Immature natural killer cell (primary cell): ENCODE results near the gene MALAT1. TPM values are rescaled to one million over a fixed set of nuclear protein-coding genes. Genes with fewer than 3 reads are reported as not detected.

Source experiments
- DNase-seq, 3 donors: peaks; one replicate each; pipeline ENCODE4 v3.0.0; 2022; ENCODE audit warnings: mixed read lengths in 1 of 3
- H3K27ac Mint-ChIP-seq, 6 donors: one replicate each; pipeline ENCODE4 v1.8.0; 2020; ENCODE audit warnings: mixed read lengths in 6 of 6, mild to moderate bottlenecking in 5 of 6, inconsistent platforms in 4 of 6, moderate library complexity in 3 of 6
- H3K27me3 Mint-ChIP-seq, 3 donors: one replicate each; pipeline ENCODE4 v1.8.0; 2020 to 2021; ENCODE audit warnings: low read depth in 3 of 3, mild to moderate bottlenecking in 3 of 3, mixed read lengths in 3 of 3, moderate library complexity in 3 of 3, inconsistent platforms in 1 of 3
- H3K36me3 Mint-ChIP-seq, 3 donors: one replicate each; pipeline ENCODE4 v1.8.0; 2020; ENCODE audit warnings: mixed read lengths in 3 of 3, inconsistent platforms in 2 of 3, mild to moderate bottlenecking in 2 of 3
- H3K4me1 Mint-ChIP-seq, 2 donors: one replicate each; pipeline ENCODE4 v1.8.0; 2020; ENCODE audit warnings: inconsistent platforms in 2 of 2, mild to moderate bottlenecking in 2 of 2, mixed read lengths in 2 of 2, moderate library complexity in 1 of 2
- H3K4me3 Mint-ChIP-seq, 5 donors: one replicate each; pipeline ENCODE4 v1.8.0; 2020; ENCODE audit warnings: mild to moderate bottlenecking in 5 of 5, mixed read lengths in 5 of 5, inconsistent platforms in 3 of 5, moderate library complexity in 3 of 5
- H3K9me3 Mint-ChIP-seq, 6 donors: one replicate each; pipeline ENCODE4 v1.8.0; 2020; ENCODE audit warnings: mild to moderate bottlenecking in 6 of 6, mixed read lengths in 6 of 6, inconsistent platforms in 4 of 6, moderate library complexity in 3 of 6
- polyA plus RNA-seq, 3 donors: library from polyadenylated mRNA; unstranded; fragments of 300-500 nt; fragmentation: Illumina TruSeq; gene quantifications; one replicate each; pipeline ENCODE4 v1.2.3, GENCODE V29; 2021

MALAT1 gene
- polyA plus RNA-seq, 3 donors from 2014 or later: 1,459 to 3,517 (median 2,451) TPM

DNA sequence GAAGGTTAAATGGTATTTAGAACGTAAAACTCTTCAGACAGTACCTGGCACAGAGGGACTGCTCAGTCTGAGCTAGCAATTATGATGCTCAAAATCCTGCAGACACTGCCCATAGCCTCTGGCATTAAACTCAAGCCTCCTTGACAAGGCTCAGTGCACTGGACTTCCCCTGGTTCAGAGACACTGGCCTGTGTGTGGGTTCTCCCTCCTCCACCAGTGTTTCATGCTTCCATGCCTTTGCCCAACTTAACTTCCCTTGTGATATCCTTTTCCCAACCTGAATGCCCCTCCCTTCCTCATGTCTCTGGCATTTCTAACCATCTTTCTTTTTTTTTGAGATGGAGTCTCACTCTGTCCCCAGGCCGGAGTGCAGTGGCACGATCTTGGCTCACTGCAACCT lies 50.3 kb downstream of the MALAT1 start:
- peak overlapping the region in 1 of 5 donors; percentile 44 for H3K4me3 Mint-ChIP-seq
- H3K27me3 Mint-ChIP-seq: peaks cover 3 to 6% (median 4%) of the 10 kb centered on the region in 3 donors
- no peak for DNase-seq
- H3K9me3 Mint-ChIP-seq: peaks cover 0 to 2% (median 0%) of the 10 kb centered on the region in 6 donors
- peaks cover 9 to 17% (median 16%) of the 10 kb centered on the region in 3 donors for H3K36me3 Mint-ChIP-seq
- peak overlapping the region in 3 of 6 donors; percentile 6 to 78 (median 65) for H3K27ac Mint-ChIP-seq
- H3K4me1 Mint-ChIP-seq: peaks cover 38 to 44% of the 10 kb centered on the region in 2 donors

GRCh38 chr11:65551572-65552387 lies 52.9 kb downstream of the MALAT1 start:
- Mint-ChIP-seq H3K36me3 (peaks cover 9 to 17% (median 16%) of the 10 kb centered on the region in 3 donors), H3K4me1 (peaks cover 54 to 56% of the 10 kb centered on the region in 2 donors), H3K9me3 (peaks cover 0 to 2% (median 0%) of the 10 kb centered on the region in 6 donors), H3K27ac (peak overlapping the region in 3 of 6 donors; percentile 54 to 71 (median 67)), H3K4me3 (peak overlapping the region in 1 of 5 donors; percentile 9), H3K27me3 (peaks cover 3 to 5% (median 4%) of the 10 kb centered on the region in 3 donors)
- peak; percentile 49 to 59 (median 53) for DNase-seq

- DNase-seq: no peak
- Mint-ChIP-seq H3K9me3 (peaks cover 0 to 2% (median 0%) of the 10 kb centered on the region in 6 donors), H3K27me3 (peaks cover 2 to 4% (median 4%) of the 10 kb centered on the region in 3 donors), H3K4me1 (peaks cover 57 to 61% of the 10 kb centered on the region in 2 donors), H3K4me3 (peak overlapping the region in 1 of 5 donors; percentile 9), H3K27ac (peak overlapping the region; percentile 9 to 79 (median 60)), H3K36me3 (peaks cover 9 to 17% (median 16%) of the 10 kb centered on the region in 3 donors)
These were observed 53.6 kb downstream of the MALAT1 start for GRCh38 chr11:65552388-65552951.

DNA sequence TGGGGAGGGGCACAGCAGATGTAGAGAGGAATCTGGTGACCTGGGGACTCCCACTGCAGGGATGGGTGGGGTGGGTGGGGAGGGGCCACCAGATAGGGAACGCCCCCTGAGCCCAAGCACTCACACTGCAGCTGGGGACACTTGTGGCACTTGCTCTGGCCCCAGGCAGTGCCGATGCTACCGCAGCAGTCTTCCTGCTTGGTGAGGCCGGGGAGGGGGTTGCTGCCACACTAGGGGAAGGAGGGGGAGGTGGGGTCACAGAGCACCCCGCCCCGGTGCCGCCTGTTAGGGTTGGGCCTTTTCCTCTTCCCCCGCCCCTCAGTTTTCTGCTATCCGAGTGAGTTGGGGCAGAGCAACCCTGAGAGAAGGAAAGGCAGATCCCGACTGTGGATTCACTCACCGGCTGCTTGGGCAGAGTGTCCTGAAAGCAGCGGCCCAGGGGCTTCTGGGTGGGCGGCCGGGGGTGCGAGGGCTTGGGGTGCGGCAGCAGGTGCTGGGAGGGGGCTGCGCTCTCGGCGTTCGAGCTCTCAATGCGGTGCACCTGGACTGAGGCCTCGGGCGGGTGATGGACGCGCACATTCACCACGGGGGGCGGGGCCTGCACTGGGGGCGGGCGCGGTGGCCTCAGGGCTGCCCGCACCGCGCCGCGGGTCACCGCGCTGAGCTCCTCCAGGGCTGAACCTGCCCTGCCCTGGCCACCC lies 54.6 kb downstream of the MALAT1 start:
- Mint-ChIP-seq H3K27ac (peak overlapping the region in 3 of 6 donors; percentile 45 to 68 (median 56)), H3K9me3 (peaks cover 0 to 2% (median 0%) of the 10 kb centered on the region in 6 donors), H3K4me3 (peak overlapping the region; percentile 4 to 56 (median 52)), H3K36me3 (peaks cover 9 to 17% (median 16%) of the 10 kb centered on the region in 3 donors), H3K4me1 (peaks cover 51 to 53% of the 10 kb centered on the region in 2 donors), H3K27me3 (peaks cover 2 to 4% (median 4%) of the 10 kb centered on the region in 3 donors)
- peak; percentile 53 to 70 (median 62) for DNase-seq

- Mint-ChIP-seq H3K4me1 (peaks cover 51 to 53% of the 10 kb centered on the region in 2 donors), H3K9me3 (peaks cover 0 to under 1% (median 0%) of the 10 kb centered on the region in 6 donors), H3K27me3 (peaks cover 2 to 4% (median 4%) of the 10 kb centered on the region in 3 donors), H3K36me3 (peaks cover 9 to 14% (median 13%) of the 10 kb centered on the region in 3 donors), H3K4me3 (peak overlapping the region; percentile 59 to 75 (median 67)), H3K27ac (peak overlapping the region; percentile 82 to 91 (median 86))
- no peak for DNase-seq
These were observed 55.4 kb downstream of the MALAT1 start for GRCh38 chr11:65554057-65554818.

- Mint-ChIP-seq H3K27ac (peak overlapping the region; percentile 82 to 91 (median 86)), H3K4me3 (peak overlapping the region in 4 of 5 donors; percentile 62 to 75 (median 68)), H3K27me3 (peaks cover 2 to 4% (median 4%) of the 10 kb centered on the region in 3 donors), H3K4me1 (peaks cover 50 to 56% of the 10 kb centered on the region in 2 donors), H3K9me3 (no peaks in the 10 kb centered on the region), H3K36me3 (peaks cover 8 to 12% (median 9%) of the 10 kb centered on the region in 3 donors)
- no peak for DNase-seq
These were observed 56.1 kb downstream of the MALAT1 start for GRCh38 chr11:65554842-65555430.

DNA sequence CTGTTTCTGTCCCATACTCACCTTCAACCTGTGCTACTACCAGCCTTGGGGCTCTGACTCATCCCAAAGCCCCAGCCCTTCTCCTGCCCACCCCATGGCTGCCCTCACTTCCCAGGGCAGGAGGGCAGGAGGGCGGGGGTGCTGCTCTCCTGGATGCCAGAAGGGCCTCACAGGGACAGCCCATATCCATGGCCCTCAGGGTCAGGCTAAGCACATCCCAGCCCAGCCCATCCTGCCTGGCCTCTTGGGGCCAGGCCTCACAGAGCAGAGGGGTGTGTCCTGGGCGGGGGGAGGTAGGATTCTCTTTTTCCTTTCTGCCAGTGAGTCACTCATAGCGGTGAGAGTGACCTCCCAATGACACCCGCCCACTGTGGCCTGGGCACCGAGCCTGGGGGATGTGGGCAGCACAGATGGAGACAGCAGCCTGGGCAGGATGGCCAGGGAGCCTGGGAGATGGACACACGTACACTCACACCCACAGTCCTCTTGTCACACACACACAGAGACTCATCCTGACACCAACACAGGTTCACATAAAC lies 56.9 kb downstream of the MALAT1 start:
- Mint-ChIP-seq H3K4me3 (peak overlapping the region; percentile 80 to 87 (median 85)), H3K27ac (peak overlapping the region; percentile 82 to 96 (median 92)), H3K9me3 (no peaks in the 10 kb centered on the region), H3K36me3 (peaks cover 8 to 12% (median 9%) of the 10 kb centered on the region in 3 donors), H3K27me3 (peaks cover 2 to 4% (median 4%) of the 10 kb centered on the region in 3 donors), H3K4me1 (peaks cover 50 to 56% of the 10 kb centered on the region in 2 donors)
- DNase-seq: no peak

Other genes with a start within 250 kb of the MALAT1 start
- 10 to 100 TPM; 10.1 to 11.8 (median 11.8) TPM for gene POLA2, start 237.1 kb upstream of the MALAT1 start, polyA plus RNA-seq
- gene CDC42EP2, start 184.2 kb upstream of the MALAT1 start, polyA plus RNA-seq: not detected
- 10 to 100 TPM; 44.9 to 63.5 (median 53.9) TPM for gene DPF2, start 165.2 kb upstream of the MALAT1 start, polyA plus RNA-seq
- 1 to 10 TPM in 1 of 3 donors, under 1 TPM in 2; 0.90 to 1.2 (median 0.90) TPM for gene TIGD3, start 144.3 kb upstream of the MALAT1 start, polyA plus RNA-seq
- 10 to 100 TPM in 2 of 3 donors, 1 to 10 TPM in 1; 4.5 to 16.0 (median 10.3) TPM for gene SLC25A45, start 116.4 kb upstream of the MALAT1 start, polyA plus RNA-seq
- 10 to 100 TPM; 62.8 to 73.5 (median 63.4) TPM for gene FRMD8, start 112.4 kb upstream of the MALAT1 start, polyA plus RNA-seq
- gene NEAT1, start 76.2 kb upstream of the MALAT1 start, polyA plus RNA-seq: 1 to 10 TPM in 2 of 3 donors, under 1 TPM in 1; 0.26 to 5.9 (median 1.4) TPM
- gene SCYL1, start 26.0 kb downstream of the MALAT1 start, polyA plus RNA-seq: 10 to 100 TPM; 17.8 to 52.5 (median 23.3) TPM
- gene LTBP3, start 59.3 kb downstream of the MALAT1 start, polyA plus RNA-seq: 10 to 100 TPM in 2 of 3 donors, 1 to 10 TPM in 1; 3.3 to 21.0 (median 14.5) TPM
- gene ZNRD2, start 71.4 kb downstream of the MALAT1 start, polyA plus RNA-seq: 100 to 1,000 TPM in 2 of 3 donors, 10 to 100 TPM in 1; 100.0 to 138 (median 117) TPM
- gene FAM89B, start 73.5 kb downstream of the MALAT1 start, polyA plus RNA-seq: 100 to 1,000 TPM in 2 of 3 donors, 10 to 100 TPM in 1; 98.6 to 173 (median 158) TPM
- 10 to 100 TPM; 14.8 to 19.3 (median 17.7) TPM for gene EHBP1L1, start 77.0 kb downstream of the MALAT1 start, polyA plus RNA-seq
- not detected for gene KCNK7, start 96.8 kb downstream of the MALAT1 start, polyA plus RNA-seq
- gene MAP3K11, start 115.2 kb downstream of the MALAT1 start, polyA plus RNA-seq: 10 to 100 TPM; 11.1 to 29.5 (median 12.3) TPM
- gene PCNX3, start 116.7 kb downstream of the MALAT1 start, polyA plus RNA-seq: 10 to 100 TPM in 1 of 3 donors, under 1 TPM in 2; 0.14 to 11.7 (median 0.89) TPM
- 100 to 1,000 TPM; 166 to 430 (median 222) TPM for gene SIPA1, start 139.1 kb downstream of the MALAT1 start, polyA plus RNA-seq
- 10 to 100 TPM; 38.5 to 88.4 (median 41.8) TPM for gene RELA, start 163.9 kb downstream of the MALAT1 start, polyA plus RNA-seq
- 10 to 100 TPM; 41.8 to 49.4 (median 47.7) TPM for gene KAT5, start 213.2 kb downstream of the MALAT1 start, polyA plus RNA-seq
- gene RNASEH2C, start 221.8 kb downstream of the MALAT1 start, polyA plus RNA-seq: 100 to 1,000 TPM in 2 of 3 donors, 10 to 100 TPM in 1; 37.4 to 160 (median 124) TPM